H1 (cell line): ENCODE data around the gene THYN1. TPM values are rescaled to one million over a fixed set of nuclear protein-coding genes. Genes with fewer than 3 reads are reported as not detected.

ENCODE experiments used
- CTCF ChIA-PET: fragments of 300-600 bp; sonication (Branson Sonifier 250); formaldehyde crosslinking; loops from one replicate; lab custom pipeline; 2021; ENCODE audit not compliant: partially characterized antibody; lab: Charles Lee
- POLR2A ChIA-PET: fragments of 300-600 bp; sonication (Branson Sonifier 250); formaldehyde crosslinking; loops from one replicate; lab custom pipeline; 2021; ENCODE audit warnings: inconsistent platforms; ENCODE audit not compliant: partially characterized antibody; lab: Charles Lee
- DNase-seq, 2 experiments: peaks; one replicate each; pipeline versions ENCODE4 v3.0.0 to v3.0.0-alpha.2; 2010 to 2022; ENCODE audit warnings: low spot score in 2 of 2, low read depth in 1 of 2, mixed read lengths in 1 of 2
- FAIRE-seq: peaks from 2 replicates; lab custom pipeline; 2011; peaks lifted over from hg19 to GRCh38; lab: Jason Lieb, UNC
- H2AFZ ChIP-seq: 2 replicates; pipeline ENCODE4 v1.8.1; 2012; ENCODE audit warnings: low read length, inconsistent platforms
- H2AK5ac ChIP-seq: 2 replicates; pipeline ENCODE4 v1.6.1; 2013; ENCODE audit warnings: low read depth, low read length
- H2BK120ac ChIP-seq: replicated peaks from 2 replicates; pipeline ENCODE3; 2013; ENCODE audit warnings: low read depth, low read length, inconsistent platforms
- H2BK12ac ChIP-seq: 2 replicates; pipeline ENCODE4 v1.6.1; 2013; ENCODE audit warnings: low read depth, low read length
- H2BK15ac ChIP-seq: 2 replicates; pipeline ENCODE4 v1.6.1; 2013; ENCODE audit warnings: low read length
- H2BK20ac ChIP-seq: 2 replicates; pipeline ENCODE4 v1.6.1; 2013; ENCODE audit warnings: low read length
- H2BK5ac ChIP-seq: 2 replicates; pipeline ENCODE4 v1.6.1; 2013; ENCODE audit warnings: low read depth, low read length
- H3K14ac ChIP-seq: 2 replicates; pipeline ENCODE4 v1.6.1; 2013; ENCODE audit warnings: inconsistent platforms; ENCODE audit not compliant: insufficient read length
- H3K18ac ChIP-seq: 2 replicates; pipeline ENCODE4 v1.6.1; 2013; ENCODE audit warnings: low read length; ENCODE audit errors: extremely low read depth
- H3K23ac ChIP-seq: 2 replicates; pipeline ENCODE4 v1.6.1; 2013; ENCODE audit warnings: inconsistent platforms; ENCODE audit not compliant: insufficient read length
- H3K23me2 ChIP-seq: 2 replicates; pipeline ENCODE4 v1.6.1; 2013; ENCODE audit warnings: low read depth, low read length
- H3K27ac ChIP-seq: 2 replicates; pipeline ENCODE4 v1.6.1; 2011; ENCODE audit warnings: low read depth, low read length, inconsistent platforms
- H3K27me3 ChIP-seq, 4 experiments: replicated peaks in 1 of 4; 1 replicate in 1 of 4; 2 replicates in 3 of 4; pipeline versions ENCODE4 v1.6.1 to v1.8.1; 2011 to 2013; ENCODE audit warnings: low read length in 3 of 4, mild to moderate bottlenecking in 3 of 4, inconsistent platforms in 2 of 4, mixed read lengths in 2 of 4, moderate library complexity in 1 of 4; ENCODE audit not compliant: control insufficient read depth in 3 of 4, insufficient read depth in 3 of 4; ENCODE audit errors: extremely low read depth in 1 of 4
- H3K36me3 ChIP-seq, 4 experiments: 2 replicates each; pipeline versions ENCODE4 v1.6.1 to v1.8.1; 2011 to 2013; ENCODE audit warnings: mild to moderate bottlenecking in 4 of 4, low read length in 3 of 4, moderate library complexity in 2 of 4, control low read depth in 1 of 4, inconsistent platforms in 1 of 4; ENCODE audit not compliant: insufficient read depth in 4 of 4, control insufficient read depth in 2 of 4
- H3K4ac ChIP-seq: replicated peaks from 2 replicates; pipeline ENCODE3; 2013; ENCODE audit warnings: low read length, low read depth, mixed read lengths, inconsistent platforms; ENCODE audit not compliant: insufficient read length
- H3K4me1 ChIP-seq, 4 experiments: replicated peaks in 1 of 4; 1 replicate in 1 of 4; 2 replicates in 3 of 4; pipeline versions ENCODE4 v1.6.1 to v1.8.1; 2011 to 2013; ENCODE audit warnings: low read length in 3 of 4, inconsistent platforms in 2 of 4, mixed read lengths in 1 of 4; ENCODE audit not compliant: insufficient read depth in 4 of 4, control insufficient read depth in 3 of 4
- H3K4me2 ChIP-seq, 2 experiments: 2 replicates each; pipeline versions ENCODE4 v1.6.1 to v1.8.1; 2011 to 2013; ENCODE audit warnings: low read depth in 2 of 2, low read length in 2 of 2, control low read depth in 1 of 2, inconsistent platforms in 1 of 2, mild to moderate bottlenecking in 1 of 2; ENCODE audit not compliant: insufficient read depth in 1 of 2
- H3K4me3 ChIP-seq, 4 experiments: fragments of 200-600, 300-600 bp in 1 of 4; sonication (generic), shearing (Covaris generic), sonication (Bioruptor Twin) in 1 of 4; 2 replicates each; pipeline versions ENCODE4 v1.5.1 to v1.8.1; 2011 to 2016; ENCODE audit warnings: low read length in 4 of 4, low read depth in 3 of 4, control low read depth in 2 of 4, inconsistent platforms in 2 of 4, mild to moderate bottlenecking in 2 of 4, mixed read lengths in 1 of 4, moderate library complexity in 1 of 4; ENCODE audit not compliant: insufficient read depth in 2 of 4; ENCODE audit errors: extremely low read depth in 1 of 4
- H3K56ac ChIP-seq: replicated peaks from 2 replicates; pipeline ENCODE3; 2013; ENCODE audit warnings: low read depth, mild to moderate bottlenecking, mixed read lengths, low read length, inconsistent platforms; ENCODE audit not compliant: insufficient read length
- H3K79me1 ChIP-seq: 2 replicates; pipeline ENCODE4 v1.6.1; 2013; ENCODE audit warnings: low read depth, low read length, control low read depth
- H3K79me2 ChIP-seq, 2 experiments: 2 replicates each; pipeline versions ENCODE4 v1.6.1 to v1.8.1; 2012 to 2013; ENCODE audit warnings: low read length in 2 of 2, mild to moderate bottlenecking in 2 of 2, inconsistent platforms in 1 of 2; ENCODE audit not compliant: insufficient read depth in 2 of 2, control insufficient read depth in 1 of 2
- H3K9ac ChIP-seq, 4 experiments: replicated peaks in 1 of 4; 1 replicate in 1 of 4; 2 replicates in 3 of 4; pipeline versions ENCODE4 v1.6.1 to v1.8.1; 2011 to 2013; ENCODE audit warnings: low read depth in 3 of 4, low read length in 3 of 4, control low read depth in 2 of 4, mild to moderate bottlenecking in 2 of 4, moderate library complexity in 2 of 4, inconsistent platforms in 1 of 4; ENCODE audit errors: extremely low read depth in 1 of 4
- H3K9me3 ChIP-seq, 2 experiments: 2 replicates each; pipeline versions ENCODE4 v1.6.1 to v1.8.1; 2012 to 2013; ENCODE audit warnings: mild to moderate bottlenecking in 2 of 2, moderate library complexity in 2 of 2, control low read depth in 1 of 2, inconsistent platforms in 1 of 2, low read depth in 1 of 2, low read length in 1 of 2, mixed read lengths in 1 of 2; ENCODE audit not compliant: insufficient read depth in 2 of 2
- H4K20me1 ChIP-seq, 2 experiments: replicated peaks in 1 of 2; 2 replicates each; pipeline versions ENCODE3 to v1.8.1; 2011 to 2013; ENCODE audit warnings: inconsistent platforms in 2 of 2, low read length in 2 of 2, mild to moderate bottlenecking in 1 of 2; ENCODE audit not compliant: insufficient read depth in 2 of 2, control insufficient read depth in 1 of 2
- H4K5ac ChIP-seq: 2 replicates; pipeline ENCODE4 v1.6.1; 2013; ENCODE audit warnings: low read length, low read depth, mixed read lengths, inconsistent platforms; ENCODE audit not compliant: insufficient read length
- H4K8ac ChIP-seq: 2 replicates; pipeline ENCODE4 v1.8.0; 2013; ENCODE audit warnings: mild to moderate bottlenecking, moderate library complexity, low read length, inconsistent platforms; ENCODE audit not compliant: insufficient read depth; ENCODE audit errors: extremely low read depth
- H4K91ac ChIP-seq: replicated peaks from 2 replicates; pipeline ENCODE3; 2013; ENCODE audit warnings: low read length, mixed read lengths, inconsistent platforms; ENCODE audit not compliant: insufficient read length
- CEBPB ChIP-seq: IDR thresholded peaks from 2 replicates; pipeline ENCODE4 v1.6.1; 2012; ENCODE audit warnings: low read depth, low read length
- CHD2 ChIP-seq: IDR thresholded peaks from 2 replicates; pipeline ENCODE4 v1.6.1; 2012; ENCODE audit warnings: low read length, improper control_type of control experiment
- CREB1 ChIP-seq: IDR thresholded peaks from 2 replicates; pipeline ENCODE4 v1.6.1; 2012; ENCODE audit warnings: inconsistent platforms
- EZH2 ChIP-seq: fragments of 200-600 bp; sonication (generic); IDR thresholded peaks from 2 replicates; pipeline ENCODE4 v1.7.1; 2012; ENCODE audit warnings: low read depth, mild to moderate bottlenecking, moderate library complexity, low read length, inconsistent platforms; ENCODE audit not compliant: severe bottlenecking
- JUND ChIP-seq: IDR thresholded peaks from 2 replicates; pipeline ENCODE4 v1.6.1; 2011; ENCODE audit warnings: mild to moderate bottlenecking, improper control_type of control experiment, low read length
- MAFK ChIP-seq: IDR thresholded peaks from 2 replicates; pipeline ENCODE4 v1.6.1; 2012; ENCODE audit warnings: low read depth, mild to moderate bottlenecking, improper control_type of control experiment, low read length
- NRF1 ChIP-seq: IDR thresholded peaks from 2 replicates; pipeline ENCODE4 v1.6.1; 2011; ENCODE audit warnings: mild to moderate bottlenecking, low read depth, low read length, improper control_type of control experiment
- POLR2AphosphoS5 ChIP-seq: IDR thresholded peaks from 2 replicates; pipeline ENCODE4 v1.6.1; 2011; ENCODE audit warnings: low read depth, low read length
- POU5F1 ChIP-seq: IDR thresholded peaks from 2 replicates; pipeline ENCODE4 v1.6.1; 2011; ENCODE audit warnings: low read depth, mild to moderate bottlenecking, low read length, moderate library complexity
- RAD21 ChIP-seq, 2 experiments: IDR thresholded peaks in 1 of 2; conservative IDR thresholded peaks in 1 of 2; 2 replicates each; pipeline ENCODE4 v1.6.1; 2011; ENCODE audit warnings: low read depth in 2 of 2, low read length in 2 of 2, improper control_type of control experiment in 1 of 2, inconsistent platforms in 1 of 2, mild to moderate bottlenecking in 1 of 2, moderate library complexity in 1 of 2
- SP2 ChIP-seq: IDR thresholded peaks from 2 replicates; pipeline ENCODE4 v1.6.1; 2012; ENCODE audit warnings: mild to moderate bottlenecking, low read length, inconsistent platforms
- SP4 ChIP-seq: IDR thresholded peaks from 2 replicates; pipeline ENCODE4 v1.6.1; 2012; ENCODE audit warnings: low read length, inconsistent platforms
- TEAD4 ChIP-seq: IDR thresholded peaks from 2 replicates; pipeline ENCODE4 v1.6.1; 2012; ENCODE audit warnings: low read depth, low read length, inconsistent platforms, mixed read lengths
- YY1 ChIP-seq: IDR thresholded peaks from 2 replicates; pipeline ENCODE4 v1.6.1; 2011; ENCODE audit warnings: low read depth, mild to moderate bottlenecking, low read length
- WGBS, 2 experiments: shearing (Covaris generic) in 1 of 2; methylation state at CpG; one replicate each; pipeline versions ENCODE4 v1.1.6 to v1.1.7; 2013 to 2015; ENCODE audit warnings: low lambda C conversion rate in 2 of 2, mixed read lengths in 2 of 2, inconsistent platforms in 1 of 2, low coverage in 1 of 2, missing lambda C conversion rate in 1 of 2; ENCODE audit not compliant: insufficient replicate concordance in 2 of 2, insufficient coverage in 1 of 2, insufficient read length in 1 of 2; ENCODE audit errors: extremely low coverage in 1 of 2, missing lambda C conversion rate in 1 of 2; 5-methylcytosine and 5-hydroxymethylcytosine counted together
- polyA plus RNA-seq, 7 experiments: library from polyadenylated mRNA; depleted of rRNA in 3 of 7; stranded (reverse) in 5 of 7; unstranded in 2 of 7; fragments of >200 nt in 5 of 7; fragments of 200-250 nt in 2 of 7; gene quantifications; 1 replicate in 5 of 7; 2 replicates in 1 of 7; 4 replicates in 1 of 7; pipeline versions ENCODE4 v1.2.1 to v1.2.3, GENCODE V29; 2011 to 2013; ENCODE audit warnings: missing spikeins in 2 of 7, mixed read lengths in 2 of 7
- total RNA-seq: library from RNA; stranded (reverse); fragmentation: NEBNext Ultra II Directional; extraction: Animal tissue kit (Norgen Biotek cat#: 25700); gene quantifications from 2 replicates; pipeline ENCODE4 v1.2.1, GENCODE V29; 2021
- TF ChIP-seq, protein P1 (sequence below): IDR thresholded peaks from 2 replicates; pipeline ENCODE4 v1.6.1; 2011; ENCODE audit warnings: low read length, improper control_type of control experiment

The THYN1 gene
- total and polyA plus RNA-seq, 2 of the 8 experiments (the other 6 are each of a cell fraction or from before 2014, with no cell fraction given) = 77.3 to 95.1 TPM

- Histone ChIP-seq H2BK120ac (no peak overlapping the region), H3K9ac (no peak overlapping the region), H3K23ac (no peak overlapping the region), H3K79me2 (peaks cover 0 to 3% of the 10 kb centered on the region in 2 experiments; a peak in 1 of 4 replicates), H3K36me3 (peaks cover 18 to 79% (median 55%) of the 10 kb centered on the region in 4 experiments; a peak in 7 of 8 replicates), H4K5ac (no peak overlapping the region), H3K4ac (no peak overlapping the region), H3K18ac (no peak overlapping the region), H3K27ac (no peak overlapping the region), H3K4me1 (no peaks in the 10 kb centered on the region), H3K27me3 (no peaks in the 10 kb centered on the region), H2AK5ac (no peak overlapping the region), H2BK5ac (no peak overlapping the region), H2BK15ac (no peak overlapping the region), H2BK12ac (no peak overlapping the region), H3K14ac (no peak overlapping the region), H4K91ac (no peak overlapping the region), H3K56ac (no peak overlapping the region), H4K8ac (no peak overlapping the region), H3K23me2 (no peaks in the 10 kb centered on the region; the same call in 1 of the 2 replicates), H3K79me1 (peaks cover 2% of the 10 kb centered on the region; the same call in 1 of the 2 replicates), H3K4me2 (no peak overlapping the region), H3K9me3 (no peaks in the 10 kb centered on the region), H2BK20ac (no peak overlapping the region), H4K20me1 (peaks cover 0 to 4% of the 10 kb centered on the region in 2 experiments), H2AFZ (no peak overlapping the region), H3K4me3 (no peak overlapping the region)
- ChIA-PET CTCF (interaction anchor here (1.8 kb wide), 1 partner anchor 9 kb away, joined by 4 read pairs; no protein-coding TSS in a partner anchor), POLR2A (no interaction called here)
- DNase-seq (no peak), FAIRE-seq (no peak)
- 96% methylated on average over 9 of the region's 9 CpGs; no CpG with 5 or more reads in 1 of the 2 experiments for whole genome bisulfite sequencing, 2 experiments
- TF ChIP-seq RAD21 (IDR thresholded peaks at IDR 0.05 in 1 of 2, conservative IDR thresholded peaks at IDR 0.05 in 1 of 2; ENCODE audit: low read depth in 2 of 2, low read length in 2 of 2) = no peak
- TF ChIP-seq EZH2 = no peak
- no peak for TF ChIP-seq TEAD4
- TF ChIP-seq NRF1 = no peak
- no peak for TF ChIP-seq MAFK
- no peak for TF ChIP-seq SP4
- TF ChIP-seq, protein P1, sequence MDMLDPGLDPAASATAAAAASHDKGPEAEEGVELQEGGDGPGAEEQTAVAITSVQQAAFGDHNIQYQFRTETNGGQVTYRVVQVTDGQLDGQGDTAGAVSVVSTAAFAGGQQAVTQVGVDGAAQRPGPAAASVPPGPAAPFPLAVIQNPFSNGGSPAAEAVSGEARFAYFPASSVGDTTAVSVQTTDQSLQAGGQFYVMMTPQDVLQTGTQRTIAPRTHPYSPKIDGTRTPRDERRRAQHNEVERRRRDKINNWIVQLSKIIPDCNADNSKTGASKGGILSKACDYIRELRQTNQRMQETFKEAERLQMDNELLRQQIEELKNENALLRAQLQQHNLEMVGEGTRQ = no peak
- no peak for TF ChIP-seq JUND
- TF ChIP-seq SP2 = no peak
- no peak for TF ChIP-seq YY1
- TF ChIP-seq CREB1 = no peak
- TF ChIP-seq CHD2 = no peak
- no peak for TF ChIP-seq CEBPB
- no peak for TF ChIP-seq POLR2AphosphoS5
- no peak for TF ChIP-seq POU5F1
Observed at GRCh38 chr11:134205729-134206128, 47.4 kb downstream of the THYN1 start.
